Fibroblast of skin of right quadriceps (primary cell): ENCODE data around the gene ADGRF5.

Experiments
- DNase-seq: peaks from one replicate; pipeline ENCODE4 v3.0.0-alpha.2; 2013

The ADGRF5 gene

GRCh38 chr6:46819561-46819960, 102.2 kb downstream of the ADGRF5 start:
- DNase-seq, result no peak

DNA sequence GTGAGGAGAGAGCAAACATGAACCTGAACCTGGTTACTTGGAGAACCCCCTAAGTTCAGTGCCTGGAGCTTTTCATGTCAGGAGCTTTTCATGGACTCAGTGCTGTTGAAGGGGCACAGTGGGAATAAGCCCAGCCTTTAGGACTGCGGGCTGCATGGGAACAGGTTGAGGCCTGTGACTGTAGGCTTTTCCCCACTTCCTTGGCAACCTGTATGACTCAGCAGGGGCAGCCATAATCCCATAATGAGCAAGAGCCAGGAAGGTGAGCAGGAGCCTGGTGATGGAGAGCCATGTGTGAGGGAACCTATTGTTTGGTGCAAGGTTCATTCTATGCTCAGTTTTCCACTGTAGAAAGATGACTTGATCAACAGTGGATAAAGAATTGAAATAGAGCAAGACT, 105.1 kb downstream of the ADGRF5 start:
- no peak for DNase-seq

- no peak for DNase-seq
Observed at GRCh38 chr6:46815130-46815529, 106.6 kb downstream of the ADGRF5 start.

GRCh38 chr6:46808806-46809205, 112.9 kb downstream of the ADGRF5 start:
- no peak for DNase-seq
